Measurements from ENCODE around the gene PTPRCAP. TPM values are rescaled to one million over a fixed set of nuclear protein-coding genes. Genes with fewer than 3 reads are reported as not detected.

Gene PTPRCAP
- total and polyA plus RNA-seq, 10 of the 15 experiments (the other 5 are each of a cell fraction or from before 2014, with no cell fraction given), result 4.7 to 266 (median 125) TPM

DNA sequence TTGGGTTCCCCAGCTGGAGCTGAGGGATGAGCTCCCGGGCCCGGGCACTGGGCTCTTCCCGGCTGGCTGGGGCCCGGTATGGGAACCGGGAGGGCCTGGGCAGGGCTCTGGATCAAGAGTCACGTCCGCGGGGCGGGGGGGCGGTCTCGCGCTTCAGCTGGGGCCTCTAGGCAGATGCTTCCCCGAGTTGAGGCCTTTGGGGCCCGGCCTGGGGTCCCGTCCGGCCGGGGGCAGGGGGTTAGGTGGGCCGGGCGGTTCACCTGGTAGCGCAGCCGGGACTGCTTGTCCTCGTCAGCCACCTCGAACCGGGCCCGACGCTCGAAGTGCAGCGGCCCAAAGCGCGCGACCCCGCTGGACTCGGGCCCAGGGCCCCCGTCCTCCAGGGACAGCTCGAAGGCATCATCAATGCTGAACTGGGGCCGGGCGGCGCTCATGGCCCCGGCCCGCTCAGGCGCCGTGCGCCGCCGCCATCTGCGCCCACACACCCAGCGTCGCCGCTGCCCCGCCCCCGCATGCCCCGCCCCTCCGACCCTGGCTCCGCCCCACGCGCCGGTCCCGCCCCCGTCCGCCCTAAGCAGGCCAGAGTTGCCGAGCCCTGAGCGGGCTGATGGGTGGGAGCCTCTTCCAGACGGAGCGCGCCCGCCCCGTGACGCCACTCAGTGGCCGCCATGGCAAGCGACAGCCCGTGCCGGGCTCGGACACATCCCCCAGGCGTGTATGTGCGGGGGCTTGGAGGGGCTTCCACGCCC lies 31.5 kb upstream of the PTPRCAP start, which contains the start of gene TMEM134 (continued):
- TF ChIP-seq, protein P1, sequence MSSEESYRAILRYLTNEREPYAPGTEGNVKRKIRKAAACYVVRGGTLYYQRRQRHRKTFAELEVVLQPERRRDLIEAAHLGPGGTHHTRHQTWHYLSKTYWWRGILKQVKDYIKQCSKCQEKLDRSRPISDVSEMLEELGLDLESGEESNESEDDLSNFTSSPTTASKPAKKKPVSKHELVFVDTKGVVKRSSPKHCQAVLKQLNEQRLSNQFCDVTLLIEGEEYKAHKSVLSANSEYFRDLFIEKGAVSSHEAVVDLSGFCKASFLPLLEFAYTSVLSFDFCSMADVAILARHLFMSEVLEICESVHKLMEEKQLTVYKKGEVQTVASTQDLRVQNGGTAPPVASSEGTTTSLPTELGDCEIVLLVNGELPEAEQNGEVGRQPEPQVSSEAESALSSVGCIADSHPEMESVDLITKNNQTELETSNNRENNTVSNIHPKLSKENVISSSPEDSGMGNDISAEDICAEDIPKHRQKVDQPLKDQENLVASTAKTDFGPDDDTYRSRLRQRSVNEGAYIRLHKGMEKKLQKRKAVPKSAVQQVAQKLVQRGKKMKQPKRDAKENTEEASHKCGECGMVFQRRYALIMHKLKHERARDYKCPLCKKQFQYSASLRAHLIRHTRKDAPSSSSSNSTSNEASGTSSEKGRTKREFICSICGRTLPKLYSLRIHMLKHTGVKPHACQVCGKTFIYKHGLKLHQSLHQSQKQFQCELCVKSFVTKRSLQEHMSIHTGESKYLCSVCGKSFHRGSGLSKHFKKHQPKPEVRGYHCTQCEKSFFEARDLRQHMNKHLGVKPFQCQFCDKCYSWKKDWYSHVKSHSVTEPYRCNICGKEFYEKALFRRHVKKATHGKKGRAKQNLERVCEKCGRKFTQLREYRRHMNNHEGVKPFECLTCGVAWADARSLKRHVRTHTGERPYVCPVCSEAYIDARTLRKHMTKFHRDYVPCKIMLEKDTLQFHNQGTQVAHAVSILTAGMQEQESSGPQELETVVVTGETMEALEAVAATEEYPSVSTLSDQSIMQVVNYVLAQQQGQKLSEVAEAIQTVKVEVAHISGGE (CRISPR knock-in tag; IDR thresholded peaks at IDR 0.05), result no peak
- TF ChIP-seq ZZZ3 (IDR thresholded peaks at IDR 0.05; ENCODE audit: control insufficient read depth, insufficient read length, low read depth) (no peak), SMAD1 (IDR thresholded peaks at IDR 0.05; ENCODE audit: low read depth, partially characterized antibody) (no peak), POLR2AphosphoS5 (IDR thresholded peaks at IDR 0.05; ENCODE audit: low read length) (peak; percentile 77; the same call in 1 of the 2 replicates), CHD2 (IDR thresholded peaks at IDR 0.05; ENCODE audit: borderline replicate concordance, low read depth, low read length) (peak; percentile 54; the same call in 1 of the 2 replicates), IKZF1 (conservative IDR thresholded peaks at IDR 0.05) (peak; percentile 50; the same call in 1 of the 2 replicates), KLF5 (IDR thresholded peaks at IDR 0.05; ENCODE audit: partially characterized antibody) (no peak), PAX8 (IDR thresholded peaks at IDR 0.05) (no peak), FOXK2 (IDR thresholded peaks at IDR 0.05) (no peak), GABPA (IDR thresholded peaks at IDR 0.05; ENCODE audit: low read depth) (no peak), YY1 (IDR thresholded peaks at IDR 0.05; ENCODE audit: low read depth, low read length) (peak; percentile 94), EP300 (IDR thresholded peaks at IDR 0.05; ENCODE audit: borderline replicate concordance in 1 of 2, control insufficient read depth in 1 of 2, low read depth in 2 of 2, low read length in 2 of 2) (peak in 1 of 2 experiments; percentile 46; a peak in 1 of 4 replicates), RELA (IDR thresholded peaks at IDR 0.05; ENCODE audit: borderline replicate concordance, partially characterized antibody) (peak; percentile 50), FOS (IDR thresholded peaks at IDR 0.05; ENCODE audit: borderline replicate concordance, extremely low read depth, insufficient read length) (no peak), HCFC1 (IDR thresholded peaks at IDR 0.05; ENCODE audit: low read length) (peak; percentile 56; the same call in 1 of the 2 replicates), RB1 (IDR thresholded peaks at IDR 0.05; ENCODE audit: borderline replicate concordance) (peak; percentile 45; the same call in 1 of the 2 replicates), MEF2B (IDR thresholded peaks at IDR 0.05; ENCODE audit: partially characterized antibody, poor library complexity, severe bottlenecking) (no peak), IRF4 (IDR thresholded peaks at IDR 0.05; ENCODE audit: low read depth, low read length) (no peak), NRF1 (conservative IDR thresholded peaks at IDR 0.05; ENCODE audit: low read depth, low read length) (peak; percentile 6; the same call in 1 of the 2 replicates)
- TF ChIP-seq, protein P2, sequence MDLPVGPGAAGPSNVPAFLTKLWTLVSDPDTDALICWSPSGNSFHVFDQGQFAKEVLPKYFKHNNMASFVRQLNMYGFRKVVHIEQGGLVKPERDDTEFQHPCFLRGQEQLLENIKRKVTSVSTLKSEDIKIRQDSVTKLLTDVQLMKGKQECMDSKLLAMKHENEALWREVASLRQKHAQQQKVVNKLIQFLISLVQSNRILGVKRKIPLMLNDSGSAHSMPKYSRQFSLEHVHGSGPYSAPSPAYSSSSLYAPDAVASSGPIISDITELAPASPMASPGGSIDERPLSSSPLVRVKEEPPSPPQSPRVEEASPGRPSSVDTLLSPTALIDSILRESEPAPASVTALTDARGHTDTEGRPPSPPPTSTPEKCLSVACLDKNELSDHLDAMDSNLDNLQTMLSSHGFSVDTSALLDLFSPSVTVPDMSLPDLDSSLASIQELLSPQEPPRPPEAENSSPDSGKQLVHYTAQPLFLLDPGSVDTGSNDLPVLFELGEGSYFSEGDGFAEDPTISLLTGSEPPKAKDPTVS (IDR thresholded peaks at IDR 0.05; ENCODE audit: low read depth, low read length), result no peak
- TF ChIP-seq, protein P3, sequence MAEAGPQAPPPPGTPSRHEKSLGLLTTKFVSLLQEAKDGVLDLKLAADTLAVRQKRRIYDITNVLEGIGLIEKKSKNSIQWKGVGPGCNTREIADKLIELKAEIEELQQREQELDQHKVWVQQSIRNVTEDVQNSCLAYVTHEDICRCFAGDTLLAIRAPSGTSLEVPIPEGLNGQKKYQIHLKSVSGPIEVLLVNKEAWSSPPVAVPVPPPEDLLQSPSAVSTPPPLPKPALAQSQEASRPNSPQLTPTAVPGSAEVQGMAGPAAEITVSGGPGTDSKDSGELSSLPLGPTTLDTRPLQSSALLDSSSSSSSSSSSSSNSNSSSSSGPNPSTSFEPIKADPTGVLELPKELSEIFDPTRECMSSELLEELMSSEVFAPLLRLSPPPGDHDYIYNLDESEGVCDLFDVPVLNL (IDR thresholded peaks at IDR 0.05; ENCODE audit: low read depth, low read length), result no peak

Measured in GM12878 (cell line).